HepG2 (cell line): ENCODE results near the gene KCTD5. TPM values are rescaled to one million over a fixed set of nuclear protein-coding genes. Genes with fewer than 3 reads are reported as not detected.
A peak's percentile ranks its signal among the peaks of the same experiment; 100 is the strongest.

ENCODE experiments used
- CHD4 ChIP-seq: fragments of 200-600 bp; sonication (generic); IDR thresholded peaks from 2 replicates; pipeline ENCODE4 v1.7.0; 2017; ENCODE audit warnings: mild to moderate bottlenecking, low read length, borderline replicate concordance
- EEA1 ChIP-seq: sonication (generic); formaldehyde crosslinking; IDR thresholded peaks from 2 replicates; pipeline ENCODE4 v1.5.1; 2020; ENCODE audit warnings: mild to moderate bottlenecking, missing genetic modification reagents, borderline replicate concordance
- ELK4 ChIP-seq: sonication (generic); formaldehyde crosslinking; IDR thresholded peaks from 2 replicates; pipeline ENCODE4 v1.9.0; 2021; ENCODE audit warnings: missing genetic modification reagents, borderline replicate concordance
- ETV6 ChIP-seq: sonication (generic); formaldehyde crosslinking; conservative IDR thresholded peaks from 2 replicates; pipeline ENCODE4 v1.4.0; 2020; ENCODE audit warnings: missing genetic modification reagents
- FOXJ3 ChIP-seq: sonication (generic); formaldehyde crosslinking; IDR thresholded peaks from 2 replicates; pipeline ENCODE4 v1.4.0; 2020; ENCODE audit warnings: missing genetic modification reagents, mild to moderate bottlenecking, borderline replicate concordance
- HES4 ChIP-seq: sonication (generic); formaldehyde crosslinking; IDR thresholded peaks from 2 replicates; pipeline ENCODE4 v1.9.0; 2021; ENCODE audit warnings: mild to moderate bottlenecking, missing genetic modification reagents, borderline replicate concordance
- HHEX ChIP-seq: IDR thresholded peaks from 2 replicates; pipeline ENCODE4 v1.6.1; 2016; ENCODE audit warnings: control low read depth
- KLF13 ChIP-seq: sonication (generic); formaldehyde crosslinking; IDR thresholded peaks from 2 replicates; pipeline ENCODE4 v1.4.0; 2020; ENCODE audit warnings: mild to moderate bottlenecking, missing genetic modification reagents
- PBX3 ChIP-seq: sonication (generic); formaldehyde crosslinking; IDR thresholded peaks from 2 replicates; pipeline ENCODE4 v1.8.1; 2023; ENCODE audit warnings: missing genetic modification reagents, inconsistent platforms, borderline replicate concordance
- POGZ ChIP-seq: sonication (generic); formaldehyde crosslinking; IDR thresholded peaks from 2 replicates; pipeline ENCODE4 v1.4.0; 2020; ENCODE audit warnings: mild to moderate bottlenecking, missing genetic modification reagents
- SRY ChIP-seq: sonication (generic); formaldehyde crosslinking; IDR thresholded peaks from 2 replicates; pipeline ENCODE4 v1.8.0; 2022; ENCODE audit warnings: mild to moderate bottlenecking, missing genetic modification reagents
- ZBTB3 ChIP-seq: sonication (generic); formaldehyde crosslinking; IDR thresholded peaks from 2 replicates; pipeline ENCODE4 v1.4.0; 2020; ENCODE audit warnings: low read depth, mild to moderate bottlenecking, moderate library complexity, missing genetic modification reagents, borderline replicate concordance
- ZBTB4 ChIP-seq: sonication (generic); formaldehyde crosslinking; IDR thresholded peaks from 2 replicates; pipeline ENCODE4 v1.4.0; 2020; ENCODE audit warnings: missing genetic modification reagents, mild to moderate bottlenecking, borderline replicate concordance
- ZGPAT ChIP-seq: IDR thresholded peaks from 2 replicates; pipeline ENCODE4 v1.6.1; 2016; ENCODE audit warnings: mild to moderate bottlenecking
- ZHX1 ChIP-seq: sonication (generic); formaldehyde crosslinking; IDR thresholded peaks from 2 replicates; pipeline ENCODE4 v1.8.1; 2022; ENCODE audit warnings: low read depth, mild to moderate bottlenecking, missing genetic modification reagents
- ZNF607 ChIP-seq: sonication (generic); formaldehyde crosslinking; IDR thresholded peaks from 2 replicates; pipeline ENCODE4 v1.5.1; 2020; ENCODE audit warnings: missing genetic modification reagents, mild to moderate bottlenecking, borderline replicate concordance
- ZNF740 ChIP-seq: sonication (generic); formaldehyde crosslinking; IDR thresholded peaks from 2 replicates; pipeline ENCODE4 v1.4.0; 2020; ENCODE audit warnings: missing genetic modification reagents
- polyA plus RNA-seq, 8 experiments: library from polyadenylated mRNA; depleted of rRNA in 3 of 8; stranded (reverse) in 7 of 8; unstranded in 1 of 8; fragments of >200 nt; fragmentation: Illumina TruSeq in 4 of 8; extraction: Trizol in 4 of 8; gene quantifications; 2 replicates each; pipeline versions ENCODE4 v1.2.1 to v1.2.3, GENCODE V29; 2011 to 2016; ENCODE audit warnings: low read depth in 4 of 8, missing spikeins in 1 of 8, mixed read lengths in 1 of 8; ENCODE audit not compliant: insufficient read depth in 1 of 8
- total RNA-seq, 5 experiments: library from RNA; depleted of rRNA; stranded (reverse); fragments of >200 nt; fragmentation: Illumina TruSeq; extraction: Trizol; gene quantifications; 2 replicates each; pipeline ENCODE4 v1.2.3, GENCODE V29; 2016; ENCODE audit warnings: low read depth in 1 of 5

Gene KCTD5
- total and polyA plus RNA-seq, 2 of the 13 experiments (the other 11 are each of a cell fraction or from before 2014, with no cell fraction given): 25.4 to 29.8 TPM

GRCh38 chr16:2720719-2721633 is 38.7 kb downstream of the KCTD5 start (continued):
- TF ChIP-seq ZBTB4 (no peak), HES4 (CRISPR knock-in tag) (0 out of 2 replicates have a peak, but pooled peaks have one; percentile 28), KLF13 (CRISPR knock-in tag) (no peak), ETV6 (no peak), ZNF607 (peak; percentile 40; the same call in 1 of the 2 replicates), FOXJ3 (no peak), SRY (CRISPR knock-in tag) (peak; percentile 80), ZHX1 (CRISPR knock-in tag) (peak; percentile 85; the same call in 1 of the 2 replicates), HHEX (CRISPR knock-in tag) (no peak), EEA1 (no peak), ZNF740 (CRISPR knock-in tag) (no peak), POGZ (CRISPR knock-in tag) (no peak), ELK4 (CRISPR knock-in tag) (no peak), PBX3 (CRISPR knock-in tag) (no peak), CHD4 (no peak), ZBTB3 (CRISPR knock-in tag) (no peak), ZGPAT (CRISPR knock-in tag) (0 out of 2 replicates have a peak, but pooled peaks have one; percentile 43)
